GM18498 (cell line): ENCODE results near the gene MAJIN.

Source experiments
- ATAC-seq: cut with Tn5 transposase; IDR thresholded peaks from one replicate; pipeline ENCODE4 v1.9.1; 2021; ENCODE audit warnings: mild to moderate bottlenecking, moderate library complexity; ENCODE audit not compliant: unreplicated experiment

MAJIN gene

DNA sequence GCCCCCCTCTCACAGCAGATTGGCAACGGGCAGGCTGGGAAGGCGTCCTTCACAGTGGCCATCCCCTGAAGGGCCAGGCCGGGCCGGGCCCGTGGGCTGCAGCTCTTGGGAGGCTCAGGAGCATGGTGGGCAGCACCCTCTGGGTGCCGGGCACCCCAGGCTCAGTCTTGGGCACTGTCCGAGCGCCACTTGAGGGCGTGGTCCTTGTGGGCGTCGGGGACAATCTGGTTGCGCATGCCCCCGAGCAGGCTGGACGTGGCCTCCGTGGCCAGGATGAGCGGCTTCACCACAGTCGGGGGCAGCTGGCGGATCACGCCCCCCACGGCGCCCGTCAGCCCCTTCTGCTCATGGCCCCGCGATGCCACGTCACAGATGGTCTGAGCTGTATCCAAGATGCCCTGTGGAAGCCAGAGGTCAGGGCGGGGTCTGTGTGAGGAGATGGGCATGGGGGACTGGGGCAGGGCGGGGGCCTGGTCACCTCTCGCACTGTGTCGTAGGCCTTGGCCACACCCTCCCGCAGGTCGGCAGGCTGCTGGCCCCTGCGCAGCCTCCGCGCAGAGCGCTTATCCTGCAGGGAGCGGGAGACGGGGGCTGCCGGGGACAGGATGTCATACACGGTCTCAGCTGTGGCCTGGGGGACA is 77.0 kb downstream of the MAJIN start:
- no peak for ATAC-seq

DNA sequence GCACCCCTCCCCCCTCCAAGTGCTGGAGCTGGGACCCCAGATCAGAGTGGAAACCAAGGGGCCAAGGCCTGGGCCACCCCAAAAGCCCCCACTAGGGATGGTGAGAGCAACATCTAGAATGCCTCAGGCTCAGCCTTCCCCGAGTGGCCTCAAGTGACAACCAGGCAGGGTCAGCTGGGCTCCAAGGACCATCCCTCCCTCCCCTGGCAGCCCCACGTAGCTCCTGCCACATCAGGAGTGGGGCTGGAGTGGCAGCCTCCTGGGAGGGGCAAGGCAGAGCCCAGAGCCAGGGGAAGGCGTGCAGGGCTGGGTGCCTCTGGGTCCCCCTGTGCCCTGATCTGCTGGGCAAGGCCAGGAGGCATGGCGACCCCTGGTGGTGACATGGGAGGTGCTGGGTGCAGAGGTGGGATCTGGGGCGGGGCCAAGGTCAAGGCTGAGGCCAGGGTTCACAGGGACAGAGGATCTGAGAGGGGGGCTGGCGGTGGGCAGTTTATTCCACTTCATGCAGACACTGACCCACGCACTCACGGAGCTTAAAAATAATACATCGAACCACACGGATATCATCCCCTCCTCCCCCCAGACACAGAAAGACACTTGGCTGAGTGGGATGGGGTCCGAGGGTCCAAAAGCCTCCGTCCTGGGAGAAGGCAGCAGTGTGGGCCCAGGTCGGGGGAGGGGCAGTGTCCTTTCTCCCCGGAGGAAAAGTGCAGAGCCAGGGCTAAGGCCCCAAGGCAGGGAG is 77.7 kb downstream of the MAJIN start:
- ATAC-seq = peak; percentile 66

DNA sequence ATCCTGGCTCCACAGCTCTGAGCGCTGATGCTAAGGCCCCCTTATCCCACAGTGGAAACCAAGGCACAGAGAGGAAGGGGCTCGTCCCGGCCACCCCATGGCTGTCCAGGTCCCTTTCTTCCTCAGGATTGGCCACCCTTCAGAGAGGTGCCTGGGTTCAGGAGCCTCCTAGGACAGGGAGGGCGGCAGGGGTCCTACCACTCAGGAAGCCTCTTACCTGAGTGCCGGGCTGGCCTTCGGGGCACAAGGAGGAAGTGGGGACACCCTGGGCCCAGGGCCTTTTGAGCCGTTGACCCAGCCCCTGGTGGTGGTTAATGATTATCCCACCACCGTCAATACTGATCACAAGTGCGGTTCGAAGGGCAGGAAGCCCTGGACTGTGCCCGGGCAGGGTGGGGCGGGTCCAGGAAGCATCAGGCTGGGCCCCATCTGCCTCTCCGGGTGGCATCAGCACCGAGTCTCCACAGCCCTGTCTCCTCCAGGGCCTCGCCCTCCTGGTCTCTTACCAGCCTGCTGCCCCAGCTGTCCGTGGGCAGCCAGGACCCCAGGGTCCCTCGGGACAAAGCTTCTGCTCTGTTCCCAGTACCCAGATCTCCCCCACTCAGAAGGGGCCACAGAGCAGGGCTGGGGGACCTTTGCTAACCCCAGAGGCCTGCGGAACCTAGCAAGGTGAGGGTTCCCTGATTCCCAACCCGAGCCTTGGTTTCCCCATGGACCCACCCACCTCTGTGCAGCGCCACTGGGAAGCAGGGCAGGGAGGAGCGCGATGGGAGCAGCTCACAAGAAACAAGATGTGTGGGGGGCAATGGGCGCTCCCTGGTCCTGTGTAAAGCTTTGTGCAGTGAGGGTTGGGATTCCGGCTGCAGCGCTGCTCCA is 78.5 kb downstream of the MAJIN start:
- ATAC-seq = no peak

DNA sequence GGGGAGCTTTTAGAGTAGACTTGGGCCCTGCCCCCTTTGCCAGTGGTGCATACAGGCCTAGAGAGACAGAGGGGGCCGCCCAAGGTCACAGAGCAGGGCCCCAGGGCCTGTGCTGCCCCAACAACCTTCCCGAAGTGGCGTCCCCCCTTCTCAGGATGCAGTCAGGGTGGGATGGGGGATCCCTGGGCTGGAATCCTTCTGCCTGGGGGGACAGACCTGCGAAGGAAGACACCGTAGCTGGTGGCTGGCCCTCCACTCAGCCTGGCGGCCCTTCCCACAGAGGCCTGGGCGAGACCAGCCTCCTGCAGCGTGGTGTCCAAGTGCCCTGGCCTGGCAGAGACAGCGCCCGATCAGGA is 79.1 kb downstream of the MAJIN start:
- ATAC-seq = no peak

DNA sequence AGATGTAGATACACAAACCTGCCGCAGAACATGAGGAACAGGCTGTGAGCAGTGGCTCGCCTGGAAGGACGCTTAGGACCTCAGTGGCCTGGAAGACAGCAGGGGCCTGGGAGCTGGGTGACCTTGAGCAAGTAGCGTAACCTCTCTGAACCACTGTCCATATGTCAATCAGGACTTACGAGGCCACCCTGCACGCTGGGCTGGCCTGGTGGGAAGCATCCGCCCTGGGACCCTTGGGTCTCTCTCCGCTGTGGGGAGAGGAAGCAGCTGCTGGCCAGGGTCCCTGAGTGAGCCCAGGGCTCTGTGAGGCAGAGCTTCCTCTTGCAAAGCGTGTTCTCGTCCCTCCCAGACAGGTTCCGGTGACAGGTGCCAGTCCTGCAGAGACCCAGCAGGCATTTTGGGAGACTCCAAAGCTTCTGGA is 79.5 kb downstream of the MAJIN start:
- ATAC-seq = no peak

DNA sequence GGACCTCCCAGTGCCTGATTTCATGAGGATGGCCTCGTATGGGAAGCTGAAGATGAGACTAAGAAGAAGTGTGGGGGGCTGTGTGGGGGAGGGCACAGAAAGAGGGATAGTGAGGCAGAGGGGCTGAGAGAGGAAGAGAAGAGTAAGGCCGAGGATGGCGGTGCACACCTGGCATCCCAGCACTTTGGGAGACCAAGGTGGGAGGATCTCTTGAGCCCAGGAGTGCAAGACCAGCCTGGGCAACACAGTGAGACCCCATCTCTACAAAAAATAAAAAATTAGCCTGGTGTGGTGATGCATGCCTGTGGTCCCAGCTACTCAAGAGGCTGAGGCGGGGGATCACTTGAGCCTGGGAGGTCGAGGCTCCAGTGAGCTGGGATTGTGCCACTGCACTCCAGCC is 80.0 kb downstream of the MAJIN start:
- no peak for ATAC-seq

DNA sequence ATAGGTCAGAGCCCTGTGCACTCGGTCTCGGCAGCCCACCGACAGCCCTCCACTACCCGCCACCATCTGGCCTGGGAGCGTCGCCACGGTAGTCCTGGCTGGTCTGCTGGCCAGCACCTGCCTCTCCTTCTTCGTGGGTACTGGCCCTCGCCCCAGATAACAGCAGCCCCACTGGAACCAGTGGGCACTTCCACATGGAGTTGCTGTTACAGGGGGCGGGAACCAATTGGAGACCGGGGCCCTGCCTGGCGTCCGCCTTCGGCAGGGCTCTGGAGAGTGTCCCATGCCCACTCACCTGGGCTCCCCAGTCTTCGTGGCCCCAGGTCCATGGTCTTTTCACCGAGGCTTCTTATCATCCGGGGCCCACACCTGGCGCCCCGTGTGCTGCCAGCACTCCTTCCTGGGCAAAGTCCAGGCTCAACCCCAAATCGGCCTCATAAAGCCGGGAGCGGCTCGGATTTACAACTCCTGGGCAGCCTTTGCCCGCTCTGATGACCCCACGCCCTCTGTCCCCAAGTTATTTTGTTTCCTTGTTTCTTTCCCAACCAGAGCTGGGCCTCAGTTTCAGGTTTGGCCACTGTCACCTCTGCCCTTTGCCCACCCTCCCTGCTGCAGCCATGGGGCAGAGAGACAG is 80.6 kb downstream of the MAJIN start:
- ATAC-seq = no peak

DNA sequence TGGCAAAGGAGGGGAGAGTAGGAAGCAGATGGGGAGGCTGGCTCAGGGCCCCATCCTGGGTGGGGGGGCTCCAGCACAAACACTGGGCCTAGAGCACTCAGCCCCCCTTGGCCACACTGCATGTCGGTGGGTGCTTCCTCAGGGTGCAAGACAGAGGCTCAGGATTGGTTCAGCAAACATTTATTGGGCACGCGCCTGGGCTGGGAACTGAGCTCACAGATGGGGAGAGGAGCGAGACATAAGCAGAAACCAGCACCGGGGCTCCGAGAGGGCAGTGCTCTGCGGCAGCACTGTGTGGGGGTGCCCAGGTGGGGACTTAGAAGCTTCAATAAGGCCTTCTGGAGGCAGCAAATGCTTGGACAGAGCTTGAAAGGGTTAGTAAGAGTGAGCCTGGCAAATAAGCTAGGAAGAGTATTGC is 81.4 kb downstream of the MAJIN start:
- ATAC-seq = no peak

DNA sequence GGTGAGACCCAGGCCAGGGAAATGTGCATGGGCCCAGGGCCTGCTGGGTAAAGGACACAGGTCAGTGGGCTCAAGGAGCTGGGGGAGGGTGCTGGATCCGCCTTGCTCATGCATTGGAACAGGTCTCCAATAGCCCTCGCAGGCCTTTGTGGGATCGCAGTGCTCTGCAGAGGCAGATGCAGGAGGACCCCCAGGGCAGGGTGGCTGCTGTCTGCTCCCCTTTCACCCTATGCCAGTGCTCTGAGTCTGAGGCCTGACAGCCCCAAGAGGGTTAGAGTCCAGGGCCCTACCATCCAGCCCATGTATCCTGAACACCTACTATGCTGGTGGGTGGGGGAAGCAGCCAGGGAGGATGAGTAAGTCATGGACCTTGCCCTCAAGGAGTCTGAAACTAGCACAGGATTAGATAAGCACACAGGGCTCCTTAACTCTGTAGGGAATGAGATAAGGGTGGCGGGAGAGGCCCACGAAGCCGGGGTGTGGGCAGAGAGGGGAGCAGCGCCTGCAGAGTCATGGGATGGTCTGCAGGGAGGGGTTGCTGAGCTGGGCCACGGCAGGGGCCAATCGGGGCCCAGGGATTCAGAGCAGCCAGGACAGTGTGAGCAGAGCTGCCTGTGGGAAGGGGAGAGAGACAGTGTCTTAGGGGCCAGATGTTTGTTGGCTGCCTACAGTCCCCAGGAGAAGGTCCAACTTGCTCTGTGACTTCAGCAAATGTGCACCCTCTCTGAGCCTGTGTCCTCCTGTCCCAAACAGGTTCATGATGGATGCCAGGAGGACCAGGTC is 83.0 kb downstream of the MAJIN start:
- ATAC-seq = no peak

DNA sequence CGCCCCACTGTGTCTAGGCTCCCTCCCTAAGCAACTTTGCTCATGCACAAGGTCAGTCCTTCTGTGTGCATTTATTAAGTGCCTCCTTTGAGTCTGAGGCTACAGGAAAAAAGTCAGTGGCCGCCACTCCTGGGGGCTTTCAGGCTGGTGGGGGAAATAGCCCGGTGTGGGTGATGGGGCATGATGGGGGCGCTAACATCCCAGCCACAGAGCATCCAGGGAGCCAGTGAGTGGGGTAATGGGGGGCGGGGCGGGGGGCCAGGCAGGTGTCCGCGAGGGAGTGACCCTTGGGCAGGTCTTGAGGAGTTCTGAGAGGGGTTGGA is 83.5 kb downstream of the MAJIN start:
- ATAC-seq = no peak
